GM23338 (cell line): ENCODE results near the gene USP20.

Experiments used
- CREB1 ChIP-seq: fragments of 250-450 bp; sonication (Bioruptor Pico); IDR thresholded peaks from 2 replicates; pipeline ENCODE4 v1.5.0; 2020; ENCODE audit warnings: low read depth, mild to moderate bottlenecking, moderate library complexity
- CTCF ChIP-seq, 2 experiments: fragments of 200-600 bp in 1 of 2; sonication (generic) in 1 of 2; conservative IDR thresholded peaks; 2 replicates each; pipeline versions ENCODE4 v1.5.1 to v1.6.1; 2016 to 2017; ENCODE audit warnings: antibody characterized with exemption in 2 of 2, low read depth in 2 of 2, mild to moderate bottlenecking in 2 of 2, moderate library complexity in 1 of 2
- EZH2 ChIP-seq: fragments of 200-600 bp; sonication (generic); IDR thresholded peaks from one replicate; pipeline ENCODE4 v1.8.0; 2017; ENCODE audit warnings: antibody characterized with exemption, mild to moderate bottlenecking, low read depth; ENCODE audit not compliant: unreplicated experiment
- EZH2phosphoT487 ChIP-seq: fragments of 200-600 bp; sonication (generic); IDR thresholded peaks from one replicate; pipeline ENCODE4 v1.8.1; 2018; ENCODE audit warnings: antibody characterized with exemption; ENCODE audit not compliant: unreplicated experiment
- POLR2AphosphoS5 ChIP-seq: IDR thresholded peaks from 2 replicates; pipeline ENCODE4 v1.6.1; 2016; ENCODE audit warnings: antibody characterized with exemption, low read depth
- REST ChIP-seq: IDR thresholded peaks from one replicate; pipeline ENCODE4 v1.6.1; 2018; ENCODE audit warnings: antibody characterized with exemption; ENCODE audit not compliant: unreplicated experiment

- TF ChIP-seq CTCF (conservative IDR thresholded peaks at IDR 0.05; ENCODE audit: low read depth in 2 of 2), result no peak
- TF ChIP-seq POLR2AphosphoS5, result no peak
- no peak for TF ChIP-seq EZH2phosphoT487
- TF ChIP-seq EZH2, result no peak
- TF ChIP-seq CREB1 (CRISPR knock-in tag), result no peak
- no peak for TF ChIP-seq REST
Measured at GRCh38 chr9:129865668-129866320, 30.5 kb downstream of the USP20 start.
